Breast epithelium (tissue), 4 donors: Measurements from ENCODE around the gene OPTN. TPM values are rescaled to one million over a fixed set of nuclear protein-coding genes. Genes with fewer than 3 reads are reported as not detected.

Experiments
- DNase-seq, 2 donors: peaks; one replicate each; pipeline ENCODE4 v3.0.0-alpha.2; 2019; ENCODE audit warnings: low spot score in 2 of 2
- H3K27ac ChIP-seq, 2 donors: fragments of 200-600 bp; sonication (generic) in 1 of 2; one replicate each; pipeline ENCODE4 v1.5.1; 2016 to 2019; ENCODE audit warnings: mild to moderate bottlenecking in 1 of 2
- H3K27me3 ChIP-seq, 2 donors: fragments of 200-600 bp; sonication (generic) in 1 of 2; one replicate each; pipeline versions ENCODE4 v1.5.1 to v1.6.0; 2017 to 2019; ENCODE audit warnings: control low read depth in 1 of 2, mild to moderate bottlenecking in 1 of 2
- H3K36me3 ChIP-seq: fragments of 200-600 bp; one replicate; pipeline ENCODE4 v1.5.1; 2019
- H3K4me1 ChIP-seq, 2 donors: fragments of 200-600 bp; sonication (generic); one replicate each; pipeline ENCODE4 v1.5.1; 2016 to 2019; ENCODE audit warnings: control low read depth in 1 of 2
- H3K4me3 ChIP-seq, 3 donors: fragments of 200-600 bp; sonication (generic); 1 replicate in 2 of 3; 2 replicates in 1 of 3; pipeline ENCODE4 v1.5.1; 2016 to 2019; ENCODE audit warnings: mild to moderate bottlenecking in 3 of 3, moderate library complexity in 2 of 3
- H3K9me3 ChIP-seq, 2 donors: fragments of 200-600 bp; sonication (generic) in 1 of 2; one replicate each; pipeline ENCODE4 v1.5.1; 2016 to 2019; ENCODE audit warnings: control low read depth in 1 of 2
- POLR2A ChIP-seq: fragments of 450-650 bp; IDR thresholded peaks from one replicate; pipeline ENCODE4 v1.6.1; 2016; ENCODE audit warnings: antibody characterized with exemption, mild to moderate bottlenecking, moderate library complexity
- POLR2AphosphoS5 ChIP-seq, 3 donors: sonication (generic); formaldehyde crosslinking; IDR thresholded peaks; one replicate each; pipeline ENCODE4 v1.6.1; 2017; ENCODE audit warnings: antibody characterized with exemption in 3 of 3
- intact Hi-C: fragments of 100-400 bp; cut with DNase I; formaldehyde crosslinking; loops from one replicate; pipeline ENCODE4 v1.15.1; 2023; ENCODE audit warnings: low total_unique reads
- total RNA-seq, 3 donors: library from RNA; depleted of rRNA; stranded (reverse); fragments of >200 nt; gene quantifications; one replicate each; pipeline ENCODE4 v1.1.0, GENCODE V29; 2016
- TF ChIP-seq, protein P1 (sequence below), 3 donors: fragments of 450-650 bp; IDR thresholded peaks; one replicate each; pipeline ENCODE4 v1.5.1; 2016 to 2017; ENCODE audit warnings: antibody characterized with exemption in 3 of 3, mild to moderate bottlenecking in 3 of 3, moderate library complexity in 3 of 3

OPTN gene
- total RNA-seq, 3 donors from 2014 or later: 43.9 to 119 (median 49.2) TPM

DNA sequence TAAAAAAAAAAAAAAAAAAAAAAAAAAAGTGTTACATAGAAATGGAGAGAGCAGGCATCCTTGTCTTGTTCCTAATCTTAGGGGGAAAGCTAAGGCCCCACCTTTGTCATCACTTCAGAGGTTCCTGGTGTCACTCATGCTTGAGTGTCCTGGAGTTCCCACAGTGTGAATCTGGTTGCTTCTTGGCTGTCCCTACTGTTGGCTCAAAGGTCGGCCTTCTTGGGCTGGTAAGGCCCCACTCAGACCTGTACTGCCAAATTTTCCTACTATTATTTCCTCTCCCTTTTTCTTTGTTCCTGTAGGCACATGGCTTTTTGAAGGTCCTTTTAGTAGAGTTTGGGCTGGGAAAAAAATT, 21.5 kb downstream of the OPTN start:
- no peak for DNase-seq
- Histone ChIP-seq H3K9me3 (no peaks in the 10 kb centered on the region), H3K27ac (no peak overlapping the region), H3K27me3 (no peaks in the 10 kb centered on the region), H3K4me1 (no peaks in the 10 kb centered on the region), H3K36me3 (peaks cover 7% of the 10 kb centered on the region), H3K4me3 (no peak overlapping the region)
- intact Hi-C loops: no loop called here
- TF ChIP-seq POLR2A (no peak), POLR2AphosphoS5 (IDR thresholded peaks at IDR 0.05) (no peak)
- TF ChIP-seq, protein P1, sequence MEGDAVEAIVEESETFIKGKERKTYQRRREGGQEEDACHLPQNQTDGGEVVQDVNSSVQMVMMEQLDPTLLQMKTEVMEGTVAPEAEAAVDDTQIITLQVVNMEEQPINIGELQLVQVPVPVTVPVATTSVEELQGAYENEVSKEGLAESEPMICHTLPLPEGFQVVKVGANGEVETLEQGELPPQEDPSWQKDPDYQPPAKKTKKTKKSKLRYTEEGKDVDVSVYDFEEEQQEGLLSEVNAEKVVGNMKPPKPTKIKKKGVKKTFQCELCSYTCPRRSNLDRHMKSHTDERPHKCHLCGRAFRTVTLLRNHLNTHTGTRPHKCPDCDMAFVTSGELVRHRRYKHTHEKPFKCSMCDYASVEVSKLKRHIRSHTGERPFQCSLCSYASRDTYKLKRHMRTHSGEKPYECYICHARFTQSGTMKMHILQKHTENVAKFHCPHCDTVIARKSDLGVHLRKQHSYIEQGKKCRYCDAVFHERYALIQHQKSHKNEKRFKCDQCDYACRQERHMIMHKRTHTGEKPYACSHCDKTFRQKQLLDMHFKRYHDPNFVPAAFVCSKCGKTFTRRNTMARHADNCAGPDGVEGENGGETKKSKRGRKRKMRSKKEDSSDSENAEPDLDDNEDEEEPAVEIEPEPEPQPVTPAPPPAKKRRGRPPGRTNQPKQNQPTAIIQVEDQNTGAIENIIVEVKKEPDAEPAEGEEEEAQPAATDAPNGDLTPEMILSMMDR (IDR thresholded peaks at IDR 0.05): no peak

DNA sequence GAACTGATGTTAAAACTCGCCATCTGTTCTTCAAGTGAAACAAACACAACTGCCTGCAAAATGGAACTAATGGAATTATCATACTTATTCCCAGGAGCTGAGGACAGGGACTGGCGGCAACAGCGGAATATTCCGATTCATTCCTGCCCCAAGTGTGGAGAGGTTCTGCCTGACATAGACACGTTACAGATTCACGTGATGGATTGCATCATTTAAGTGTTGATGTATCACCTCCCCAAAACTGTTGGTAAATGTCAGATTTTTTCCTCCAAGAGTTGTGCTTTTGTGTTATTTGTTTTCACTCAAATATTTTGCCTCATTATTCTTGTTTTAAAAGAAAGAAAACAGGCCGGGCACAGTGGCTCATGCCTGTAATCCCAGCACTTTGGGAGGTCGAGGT, 36.7 kb downstream of the OPTN start:
- no peak for DNase-seq
- H3K4me1 ChIP-seq: no peaks in the 10 kb centered on the region
- no peaks in the 10 kb centered on the region for H3K27me3 ChIP-seq
- H3K4me3 ChIP-seq: no peak overlapping the region
- TF ChIP-seq POLR2AphosphoS5 (IDR thresholded peaks at IDR 0.05) (no peak), POLR2A (no peak)
- TF ChIP-seq, protein P1 (IDR thresholded peaks at IDR 0.05): no peak
- H3K9me3 ChIP-seq: no peaks in the 10 kb centered on the region
- intact Hi-C loops: no loop called here
- peaks cover 2% of the 10 kb centered on the region for H3K36me3 ChIP-seq
- H3K27ac ChIP-seq: no peak overlapping the region

DNA sequence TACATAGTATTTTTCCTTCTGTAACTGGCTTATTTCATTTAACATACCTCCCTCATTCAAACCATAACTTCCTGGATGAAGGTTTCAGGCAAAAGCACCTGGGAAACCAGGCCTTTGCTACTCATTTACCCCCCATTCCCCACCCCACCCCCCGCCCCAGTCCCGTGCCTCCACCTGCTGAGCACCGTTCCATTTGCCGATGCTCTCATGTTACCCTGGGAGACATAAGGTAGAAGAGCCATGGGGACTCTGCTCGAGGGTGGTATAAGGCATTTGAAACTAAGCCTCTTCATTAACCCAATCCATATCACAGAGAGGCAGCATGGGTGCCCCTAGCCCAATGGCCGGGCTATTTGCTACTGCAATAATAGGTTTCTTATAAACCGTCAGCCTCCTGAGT, 39.2 kb downstream of the OPTN start:
- Histone ChIP-seq H3K27ac (no peak overlapping the region), H3K4me1 (no peaks in the 10 kb centered on the region), H3K9me3 (no peaks in the 10 kb centered on the region), H3K36me3 (no peaks in the 10 kb centered on the region), H3K27me3 (no peaks in the 10 kb centered on the region), H3K4me3 (no peak overlapping the region)
- intact Hi-C loops: no loop called here
- DNase-seq: no peak
- TF ChIP-seq POLR2AphosphoS5 (IDR thresholded peaks at IDR 0.05) (no peak), POLR2A (no peak)
- TF ChIP-seq, protein P1 (IDR thresholded peaks at IDR 0.05): no peak

DNA sequence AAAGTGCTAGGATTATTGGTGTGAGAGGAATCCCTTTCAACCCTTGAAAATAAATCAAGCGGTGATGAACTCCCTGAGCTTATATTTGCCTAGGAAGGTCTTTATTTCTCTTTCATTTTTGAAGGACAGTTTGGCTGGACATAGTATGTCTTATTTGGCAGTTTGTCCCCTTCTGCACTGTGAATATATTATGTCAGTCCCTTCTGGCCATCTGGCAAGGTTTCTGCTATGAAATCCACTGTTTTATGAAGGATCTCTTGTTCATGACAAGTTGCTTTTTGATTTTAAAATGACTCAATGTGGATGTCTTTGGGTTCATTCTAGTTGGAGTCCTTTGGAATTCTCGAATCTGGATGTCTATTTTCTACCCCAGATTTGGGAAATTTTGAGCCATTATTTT, 39.7 kb downstream of the OPTN start:
- DNase-seq: no peak
- TF ChIP-seq, protein P1 (IDR thresholded peaks at IDR 0.05): no peak
- no peak for TF ChIP-seq POLR2AphosphoS5 (IDR thresholded peaks at IDR 0.05)
- no peak for TF ChIP-seq POLR2A
- H3K4me1 ChIP-seq: no peaks in the 10 kb centered on the region
- H3K36me3 ChIP-seq: no peaks in the 10 kb centered on the region
- H3K27ac ChIP-seq: no peak overlapping the region
- H3K4me3 ChIP-seq: no peak overlapping the region
- no peaks in the 10 kb centered on the region for H3K9me3 ChIP-seq
- intact Hi-C loops: no loop called here
- no peaks in the 10 kb centered on the region for H3K27me3 ChIP-seq

DNA sequence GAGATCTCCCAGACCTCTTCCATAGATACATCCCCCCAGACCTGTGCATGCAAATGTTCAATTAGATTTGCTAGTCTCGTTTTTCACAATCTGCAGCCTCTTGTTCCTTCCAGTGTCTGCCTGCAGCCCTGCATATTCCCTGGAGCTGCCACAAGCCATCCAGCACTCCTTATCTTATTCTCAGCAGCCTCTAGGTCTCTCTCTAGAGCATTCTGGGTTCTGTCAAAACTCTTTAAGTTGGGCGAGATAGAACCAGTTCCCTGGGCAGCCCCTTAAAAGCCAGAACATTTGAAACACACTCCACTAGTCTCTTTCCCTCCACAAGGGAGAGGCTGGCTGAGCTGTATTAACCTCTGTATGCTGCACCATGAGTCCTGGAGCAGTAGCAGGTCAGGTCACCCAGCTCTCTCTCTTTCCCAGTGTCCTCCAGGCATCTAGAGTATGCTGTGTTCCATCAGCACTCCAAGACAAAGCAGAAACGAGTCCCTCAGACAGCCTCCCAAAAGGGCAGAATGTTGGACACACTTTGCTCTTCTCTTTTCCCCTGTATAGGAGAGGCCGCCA, 40.7 kb downstream of the OPTN start:
- no peak for DNase-seq
- Histone ChIP-seq H3K27me3 (no peaks in the 10 kb centered on the region), H3K36me3 (no peaks in the 10 kb centered on the region), H3K4me3 (no peak overlapping the region), H3K4me1 (no peaks in the 10 kb centered on the region), H3K27ac (no peak overlapping the region), H3K9me3 (no peaks in the 10 kb centered on the region)
- TF ChIP-seq POLR2A (no peak), POLR2AphosphoS5 (IDR thresholded peaks at IDR 0.05) (no peak)
- TF ChIP-seq, protein P1 (IDR thresholded peaks at IDR 0.05): no peak
- intact Hi-C loops: no loop called here
